GM23338 (cell line): ENCODE measurements around the gene LRMDA.

ENCODE experiments used
- EZH2 ChIP-seq: fragments of 200-600 bp; sonication (generic); IDR thresholded peaks from one replicate; pipeline ENCODE4 v1.8.0; 2017; ENCODE audit warnings: antibody characterized with exemption, mild to moderate bottlenecking, low read depth; ENCODE audit not compliant: unreplicated experiment
- EZH2phosphoT487 ChIP-seq: fragments of 200-600 bp; sonication (generic); IDR thresholded peaks from one replicate; pipeline ENCODE4 v1.8.1; 2018; ENCODE audit warnings: antibody characterized with exemption; ENCODE audit not compliant: unreplicated experiment
- NANOG ChIP-seq: IDR thresholded peaks from 2 replicates; pipeline ENCODE4 v1.6.1; 2016; ENCODE audit warnings: antibody characterized with exemption, borderline replicate concordance
- POLR2AphosphoS5 ChIP-seq: IDR thresholded peaks from 2 replicates; pipeline ENCODE4 v1.6.1; 2016; ENCODE audit warnings: antibody characterized with exemption, low read depth
- TF ChIP-seq, protein P1 (sequence below), 2 experiments: fragments of 200-600 bp in 1 of 2; sonication (generic) in 1 of 2; conservative IDR thresholded peaks; 2 replicates each; pipeline versions ENCODE4 v1.5.1 to v1.6.1; 2016 to 2017; ENCODE audit warnings: antibody characterized with exemption in 2 of 2, low read depth in 2 of 2, mild to moderate bottlenecking in 2 of 2, moderate library complexity in 1 of 2
- TF ChIP-seq, protein P2 (sequence below): IDR thresholded peaks from one replicate; pipeline ENCODE4 v1.6.1; 2018; ENCODE audit warnings: antibody characterized with exemption; ENCODE audit not compliant: unreplicated experiment

DNA sequence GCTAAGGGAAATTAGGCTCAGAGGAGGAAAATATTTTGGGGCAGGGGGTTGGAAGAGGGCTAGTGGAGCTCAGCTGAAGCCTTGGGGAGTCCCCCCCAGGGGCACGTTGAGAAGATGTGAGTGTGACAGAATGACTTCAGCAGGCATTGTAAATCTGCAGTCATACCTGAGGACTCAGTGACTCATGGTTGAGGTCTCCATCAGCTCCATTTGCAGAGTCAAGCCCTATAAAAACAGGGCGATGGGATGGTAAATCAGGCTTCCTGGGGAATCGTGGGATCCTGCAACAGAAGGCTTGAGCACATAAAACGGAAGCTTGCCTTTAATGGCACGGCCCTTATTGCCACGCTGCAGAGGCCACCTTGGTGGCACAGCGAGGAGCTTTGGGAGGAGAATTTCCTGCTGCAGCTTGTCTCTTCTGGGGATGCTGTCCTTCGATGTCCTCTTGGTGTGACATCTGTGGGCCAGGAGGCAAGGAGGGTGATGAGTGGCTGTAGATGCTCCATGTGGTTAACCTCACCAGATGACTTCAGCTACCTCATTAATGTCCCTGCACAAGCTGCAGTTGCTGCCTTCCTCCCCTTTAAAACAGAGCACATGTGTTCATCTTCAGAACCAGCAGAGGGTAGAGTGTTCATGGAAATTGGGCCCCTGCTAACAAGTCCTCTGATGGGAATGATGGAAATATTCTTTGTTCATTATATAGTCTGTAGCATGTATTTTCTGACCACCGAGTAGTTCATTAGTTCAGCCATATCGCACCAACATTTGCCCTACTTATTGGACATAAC, 285.9 kb downstream of the LRMDA start:
- TF ChIP-seq, protein P1, sequence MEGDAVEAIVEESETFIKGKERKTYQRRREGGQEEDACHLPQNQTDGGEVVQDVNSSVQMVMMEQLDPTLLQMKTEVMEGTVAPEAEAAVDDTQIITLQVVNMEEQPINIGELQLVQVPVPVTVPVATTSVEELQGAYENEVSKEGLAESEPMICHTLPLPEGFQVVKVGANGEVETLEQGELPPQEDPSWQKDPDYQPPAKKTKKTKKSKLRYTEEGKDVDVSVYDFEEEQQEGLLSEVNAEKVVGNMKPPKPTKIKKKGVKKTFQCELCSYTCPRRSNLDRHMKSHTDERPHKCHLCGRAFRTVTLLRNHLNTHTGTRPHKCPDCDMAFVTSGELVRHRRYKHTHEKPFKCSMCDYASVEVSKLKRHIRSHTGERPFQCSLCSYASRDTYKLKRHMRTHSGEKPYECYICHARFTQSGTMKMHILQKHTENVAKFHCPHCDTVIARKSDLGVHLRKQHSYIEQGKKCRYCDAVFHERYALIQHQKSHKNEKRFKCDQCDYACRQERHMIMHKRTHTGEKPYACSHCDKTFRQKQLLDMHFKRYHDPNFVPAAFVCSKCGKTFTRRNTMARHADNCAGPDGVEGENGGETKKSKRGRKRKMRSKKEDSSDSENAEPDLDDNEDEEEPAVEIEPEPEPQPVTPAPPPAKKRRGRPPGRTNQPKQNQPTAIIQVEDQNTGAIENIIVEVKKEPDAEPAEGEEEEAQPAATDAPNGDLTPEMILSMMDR (conservative IDR thresholded peaks at IDR 0.05; ENCODE audit: low read depth in 2 of 2): peak in 1 of 2 experiments; percentile 14; a peak in 1 of 4 replicates
- TF ChIP-seq POLR2AphosphoS5 (no peak), NANOG (no peak), EZH2 (no peak), EZH2phosphoT487 (no peak)
- TF ChIP-seq, protein P2, sequence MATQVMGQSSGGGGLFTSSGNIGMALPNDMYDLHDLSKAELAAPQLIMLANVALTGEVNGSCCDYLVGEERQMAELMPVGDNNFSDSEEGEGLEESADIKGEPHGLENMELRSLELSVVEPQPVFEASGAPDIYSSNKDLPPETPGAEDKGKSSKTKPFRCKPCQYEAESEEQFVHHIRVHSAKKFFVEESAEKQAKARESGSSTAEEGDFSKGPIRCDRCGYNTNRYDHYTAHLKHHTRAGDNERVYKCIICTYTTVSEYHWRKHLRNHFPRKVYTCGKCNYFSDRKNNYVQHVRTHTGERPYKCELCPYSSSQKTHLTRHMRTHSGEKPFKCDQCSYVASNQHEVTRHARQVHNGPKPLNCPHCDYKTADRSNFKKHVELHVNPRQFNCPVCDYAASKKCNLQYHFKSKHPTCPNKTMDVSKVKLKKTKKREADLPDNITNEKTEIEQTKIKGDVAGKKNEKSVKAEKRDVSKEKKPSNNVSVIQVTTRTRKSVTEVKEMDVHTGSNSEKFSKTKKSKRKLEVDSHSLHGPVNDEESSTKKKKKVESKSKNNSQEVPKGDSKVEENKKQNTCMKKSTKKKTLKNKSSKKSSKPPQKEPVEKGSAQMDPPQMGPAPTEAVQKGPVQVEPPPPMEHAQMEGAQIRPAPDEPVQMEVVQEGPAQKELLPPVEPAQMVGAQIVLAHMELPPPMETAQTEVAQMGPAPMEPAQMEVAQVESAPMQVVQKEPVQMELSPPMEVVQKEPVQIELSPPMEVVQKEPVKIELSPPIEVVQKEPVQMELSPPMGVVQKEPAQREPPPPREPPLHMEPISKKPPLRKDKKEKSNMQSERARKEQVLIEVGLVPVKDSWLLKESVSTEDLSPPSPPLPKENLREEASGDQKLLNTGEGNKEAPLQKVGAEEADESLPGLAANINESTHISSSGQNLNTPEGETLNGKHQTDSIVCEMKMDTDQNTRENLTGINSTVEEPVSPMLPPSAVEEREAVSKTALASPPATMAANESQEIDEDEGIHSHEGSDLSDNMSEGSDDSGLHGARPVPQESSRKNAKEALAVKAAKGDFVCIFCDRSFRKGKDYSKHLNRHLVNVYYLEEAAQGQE: no peak
